Measurements from ENCODE around the gene TOX2. TPM values are rescaled to one million over a fixed set of nuclear protein-coding genes. Genes with fewer than 3 reads are reported as not detected.
A peak's percentile ranks its signal among the peaks of the same experiment; 100 is the strongest.

TOX2 gene
- total and polyA plus RNA-seq, 2 donors from 2014 or later: 4.7 to 5.9 TPM

GRCh38 chr20:44099832-44100231 lies 185.2 kb downstream of the TOX2 start:
- DNase-seq: no peak
- Histone ChIP-seq H3K9ac (ENCODE audit: low read length in 3 of 3) (no peak overlapping the region), H3K9me3 (ENCODE audit: control insufficient read depth in 2 of 3, insufficient read depth in 1 of 3, low read length in 3 of 3) (no peaks in the 10 kb centered on the region), H3K27me3 (ENCODE audit: control insufficient read depth, insufficient read depth, low read length) (no peaks in the 10 kb centered on the region), H3K4me1 (ENCODE audit: control insufficient read depth in 2 of 3, insufficient read depth in 2 of 3, low read depth in 1 of 3, low read length in 3 of 3) (no peaks in the 10 kb centered on the region), H3K36me3 (ENCODE audit: control insufficient read depth in 2 of 3, insufficient read depth in 3 of 3, low read length in 3 of 3) (no peaks in the 10 kb centered on the region), H3K27ac (ENCODE audit: low read depth in 2 of 2, low read length in 2 of 2) (no peak overlapping the region), H3K4me3 (ENCODE audit: low read length in 3 of 3) (no peak overlapping the region)
- intact Hi-C loops (cut with DNase I): no loop called here
- TF ChIP-seq CTCF (IDR thresholded peaks at IDR 0.05; ENCODE audit: borderline replicate concordance, extremely low read depth, insufficient read depth): no peak
- FAIRE-seq: no peak

- intact Hi-C loops (cut with DNase I): no loop called here
- TF ChIP-seq CTCF (IDR thresholded peaks at IDR 0.05; ENCODE audit: borderline replicate concordance, extremely low read depth, insufficient read depth): no peak
- Histone ChIP-seq H3K36me3 (ENCODE audit: control insufficient read depth in 2 of 3, insufficient read depth in 3 of 3, low read length in 3 of 3) (no peaks in the 10 kb centered on the region), H3K4me1 (ENCODE audit: control insufficient read depth in 2 of 3, insufficient read depth in 2 of 3, low read depth in 1 of 3, low read length in 3 of 3) (no peaks in the 10 kb centered on the region), H3K9ac (ENCODE audit: low read length in 3 of 3) (no peak overlapping the region), H3K9me3 (ENCODE audit: control insufficient read depth in 2 of 3, insufficient read depth in 1 of 3, low read length in 3 of 3) (no peaks in the 10 kb centered on the region), H3K4me3 (ENCODE audit: low read length in 3 of 3) (no peak overlapping the region), H3K27ac (ENCODE audit: low read depth in 2 of 2, low read length in 2 of 2) (no peak overlapping the region), H3K27me3 (ENCODE audit: control insufficient read depth, insufficient read depth, low read length) (no peaks in the 10 kb centered on the region)
- no peak for FAIRE-seq
- no peak for DNase-seq
These were observed 187.9 kb downstream of the TOX2 start for GRCh38 chr20:44102582-44102981.

- intact Hi-C loops (cut with DNase I): no loop called here
- Histone ChIP-seq H3K9me3 (ENCODE audit: control insufficient read depth in 2 of 3, insufficient read depth in 1 of 3, low read length in 3 of 3) (peaks cover 0 to 7% (median 0%) of the 10 kb centered on the region in 3 donors), H3K9ac (ENCODE audit: low read length in 3 of 3) (no peak overlapping the region), H3K4me1 (ENCODE audit: control insufficient read depth in 2 of 3, insufficient read depth in 2 of 3, low read depth in 1 of 3, low read length in 3 of 3) (no peaks in the 10 kb centered on the region), H3K36me3 (ENCODE audit: control insufficient read depth in 2 of 3, insufficient read depth in 3 of 3, low read length in 3 of 3) (no peaks in the 10 kb centered on the region), H3K27ac (ENCODE audit: low read depth in 2 of 2, low read length in 2 of 2) (no peak overlapping the region), H3K27me3 (ENCODE audit: control insufficient read depth, insufficient read depth, low read length) (no peaks in the 10 kb centered on the region), H3K4me3 (ENCODE audit: low read length in 3 of 3) (no peak overlapping the region)
- FAIRE-seq (no peak), DNase-seq (peak in 1 of 5 donors; percentile 64)
- TF ChIP-seq CTCF (IDR thresholded peaks at IDR 0.05; ENCODE audit: borderline replicate concordance, extremely low read depth, insufficient read depth): no peak
These were observed 190.3 kb downstream of the TOX2 start for GRCh38 chr20:44104798-44105517.
